ENCODE measurements around the gene CALML5.

The CALML5 gene

GRCh38 chr10:5500910-5501309 is 1.5 kb upstream of the CALML5 start:
- DNase-seq (ENCODE audit: low spot score) = no peak

DNA sequence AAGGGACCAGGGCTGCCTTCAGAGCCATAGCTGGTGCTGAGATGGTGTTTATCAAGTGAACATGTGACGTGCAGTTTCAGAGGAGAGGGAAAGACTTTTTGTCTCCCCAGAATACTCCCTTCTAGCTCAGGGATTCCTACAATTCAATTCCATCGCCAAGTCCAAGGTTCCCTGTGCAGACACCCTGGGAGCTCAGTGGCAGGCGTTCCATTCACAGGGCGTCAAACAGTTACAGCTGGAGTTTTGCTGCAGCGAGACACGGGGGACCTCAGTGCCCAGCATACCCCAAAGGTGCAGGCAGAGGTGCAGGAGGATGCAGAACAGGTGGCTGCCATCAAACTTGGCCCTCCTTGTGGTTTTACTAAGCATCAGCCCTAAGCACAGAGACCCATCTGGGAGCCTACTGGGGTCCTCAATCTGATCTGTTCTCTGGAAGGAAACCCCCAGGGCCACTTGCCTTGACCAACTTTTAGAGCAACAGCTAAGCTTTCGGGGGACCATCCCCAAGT is 846 bp upstream of the CALML5 start:
- DNase-seq (ENCODE audit: low spot score) = no peak

DNA sequence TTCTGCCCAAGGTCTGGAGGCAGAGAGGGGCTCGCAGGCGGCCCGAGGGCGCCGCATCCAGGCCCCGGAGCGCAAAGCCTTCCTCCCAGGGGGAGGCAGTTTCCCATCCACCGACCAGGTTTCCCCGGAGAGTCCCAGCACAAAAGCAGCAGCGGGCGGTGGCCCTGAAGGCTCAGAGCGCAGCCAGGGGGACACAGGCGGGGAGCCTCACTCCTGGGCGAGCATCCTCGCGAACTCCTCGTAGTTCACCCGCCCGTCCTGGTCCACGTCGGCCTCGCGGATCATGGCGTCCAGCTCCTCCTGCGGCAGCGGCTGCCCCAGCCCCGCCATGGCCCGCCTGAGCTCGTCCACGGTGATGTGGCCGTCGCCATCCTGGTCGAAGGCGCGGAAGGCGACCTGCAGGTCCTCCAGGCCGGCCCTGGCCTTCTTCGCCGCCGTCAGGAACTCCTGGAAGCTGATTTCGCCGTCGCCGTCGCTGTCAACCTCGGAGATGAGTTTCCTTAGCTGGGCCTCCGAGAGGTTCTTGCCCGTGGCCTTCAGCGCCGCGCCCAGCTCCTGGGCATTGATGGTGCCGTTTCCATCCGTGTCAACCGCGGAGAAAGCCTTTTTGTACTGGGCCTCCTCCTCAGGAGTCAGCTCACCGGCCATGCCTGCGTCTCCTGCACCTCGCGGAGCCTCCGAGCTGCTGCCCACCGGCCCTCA is 428 bp downstream of the CALML5 start:
- no peak for DNase-seq (ENCODE audit: low spot score)

DNA sequence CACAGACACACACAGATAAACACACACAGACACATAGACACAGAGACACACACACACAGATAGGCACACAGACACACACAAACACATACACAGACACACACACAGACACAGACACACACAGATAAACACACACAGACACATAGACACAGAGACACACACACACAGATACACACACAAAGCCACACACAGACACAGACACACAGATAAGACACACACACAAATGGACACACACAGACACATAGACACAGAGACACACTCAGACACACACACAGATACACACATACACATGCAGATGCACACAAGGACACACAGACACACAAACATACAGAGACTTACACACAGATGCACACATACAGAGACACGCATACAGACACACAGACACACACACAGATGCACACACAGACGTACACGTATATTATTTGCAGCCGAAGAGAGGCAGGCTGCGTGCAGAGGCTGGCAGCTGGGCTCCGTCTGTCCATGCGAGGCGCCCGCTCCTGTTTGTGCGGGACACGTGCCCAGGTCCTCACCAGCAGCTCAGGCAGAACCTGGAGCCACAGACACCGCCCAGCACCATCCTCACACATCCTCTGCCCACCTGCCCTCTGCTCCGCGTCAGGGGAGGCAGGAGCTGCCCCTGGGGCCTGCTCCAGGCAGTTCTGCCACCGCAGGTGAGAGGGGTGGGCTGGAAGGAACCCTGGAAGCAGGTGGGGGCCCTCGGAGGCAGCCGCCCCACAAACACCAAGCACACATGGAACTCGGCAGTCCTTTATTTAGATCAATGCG is 1.2 kb downstream of the CALML5 start:
- DNase-seq (ENCODE audit: low spot score) = no peak

DNA sequence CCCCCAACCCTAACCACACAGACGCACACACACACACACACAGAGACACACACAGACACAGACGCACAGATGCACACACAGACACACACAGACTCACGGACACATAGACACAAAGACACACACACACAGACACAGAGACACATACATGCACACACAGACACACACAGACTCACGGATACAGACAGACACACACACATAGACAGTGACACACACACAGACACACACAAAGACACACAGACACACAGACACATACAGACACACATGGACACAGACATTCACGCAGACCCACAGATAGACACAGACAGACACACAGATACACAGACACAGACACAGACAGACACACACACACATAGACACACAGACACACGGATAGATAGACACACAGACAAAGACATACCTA is 2.1 kb downstream of the CALML5 start:
- no peak for DNase-seq (ENCODE audit: low spot score)

DNA sequence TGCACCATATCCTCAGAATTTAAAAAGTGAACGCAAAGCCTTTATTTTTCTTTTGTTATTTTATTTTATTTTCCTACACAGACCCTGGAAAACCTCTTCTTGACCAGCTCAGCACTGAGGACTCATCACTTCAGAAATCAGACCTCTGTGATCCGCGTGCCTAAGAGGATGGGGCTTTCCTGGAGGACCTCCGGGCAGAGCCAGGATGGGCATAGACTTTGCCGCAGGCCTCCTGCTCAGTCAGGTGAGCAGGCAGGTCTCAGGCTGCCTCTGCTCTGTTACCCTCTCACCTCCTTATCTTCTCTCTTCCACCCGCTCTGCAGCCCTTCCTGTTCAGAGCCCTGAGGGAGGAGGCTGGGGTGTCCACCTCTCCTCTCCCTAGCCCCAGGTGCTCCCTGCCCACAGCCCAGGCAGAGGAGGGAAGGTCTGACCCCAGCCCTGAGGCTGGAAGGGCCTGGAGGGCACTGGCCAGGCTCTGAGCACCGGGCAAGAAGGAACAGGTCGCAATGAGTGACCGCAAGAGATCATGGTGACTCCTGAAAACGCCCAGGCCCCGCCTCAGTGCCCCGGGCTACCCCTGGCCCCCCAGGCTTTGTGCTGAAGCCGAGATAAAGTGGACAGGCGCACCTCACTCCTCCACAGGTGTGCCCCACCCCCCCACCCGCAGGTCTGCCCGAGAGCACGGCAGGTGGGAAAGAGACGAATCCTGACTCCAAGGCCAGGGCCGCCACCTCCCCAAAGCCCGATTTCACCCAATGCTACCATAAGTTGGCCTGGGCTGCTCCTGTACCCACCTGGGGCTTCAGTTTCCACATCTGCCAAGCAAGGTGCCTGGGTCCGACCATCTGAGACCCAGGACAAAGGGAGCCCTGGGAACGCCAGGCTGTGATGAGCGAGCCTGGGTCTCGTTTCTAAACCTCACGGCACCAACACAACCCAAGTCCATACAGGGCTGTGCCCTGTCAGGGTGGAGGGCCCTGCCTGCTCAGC is 2.8 kb downstream of the CALML5 start:
- no peak for DNase-seq (ENCODE audit: low spot score)

GRCh38 chr10:5494611-5495010 is 4.8 kb downstream of the CALML5 start:
- DNase-seq (ENCODE audit: low spot score) = no peak

DNA sequence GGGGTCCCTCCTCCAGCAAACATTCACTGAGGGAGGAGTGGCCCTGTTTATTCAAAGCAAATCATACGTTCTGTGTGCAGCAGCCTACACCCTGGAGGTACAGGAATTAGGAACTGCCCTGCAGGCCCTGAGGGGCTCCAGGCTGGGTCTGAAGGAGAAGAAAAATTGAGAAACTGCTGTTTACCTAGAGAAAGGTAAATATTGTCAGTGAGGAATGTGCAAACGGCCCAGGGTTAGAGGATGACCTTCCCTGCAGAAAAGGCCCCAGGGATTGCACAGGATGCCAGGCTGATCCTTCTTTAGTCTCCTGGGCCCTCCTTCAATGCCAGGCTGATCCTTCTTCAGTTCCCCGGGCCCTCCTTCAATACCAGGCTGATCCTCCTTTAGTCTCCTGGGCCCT is 5.7 kb downstream of the CALML5 start:
- no peak for DNase-seq (ENCODE audit: low spot score)

DNA sequence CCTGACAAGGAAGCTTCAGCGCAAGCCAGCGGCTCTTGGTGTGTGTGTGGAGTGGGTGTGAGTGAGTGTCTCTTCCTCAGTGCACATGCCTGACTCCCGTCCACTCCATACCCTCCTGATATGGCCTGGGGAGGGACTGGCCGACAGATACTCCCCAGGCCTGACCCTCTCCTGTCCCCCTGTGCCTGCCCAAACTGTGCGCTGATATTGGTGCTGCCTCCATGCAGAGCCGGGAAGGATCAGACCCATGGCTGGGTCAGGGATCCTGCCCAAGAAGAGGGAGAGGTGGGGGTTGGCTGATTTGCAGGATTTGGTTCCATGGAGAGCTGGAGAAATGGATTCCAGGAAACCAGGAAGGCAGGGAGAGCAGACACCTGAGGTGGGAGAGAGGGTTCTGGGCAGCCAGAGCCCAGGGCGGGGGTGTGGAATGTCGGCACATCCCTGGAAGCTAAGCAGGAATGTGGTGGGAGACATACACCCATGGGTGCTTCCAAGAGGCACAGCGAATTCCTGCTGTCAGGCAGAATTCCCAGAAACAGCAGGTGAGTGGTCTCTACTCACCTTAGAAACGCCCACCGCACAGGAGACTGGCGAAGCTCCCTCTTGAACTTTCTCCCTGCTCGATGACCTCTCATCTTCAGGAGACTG is 6.3 kb downstream of the CALML5 start:
- no peak for DNase-seq (ENCODE audit: low spot score)

- no peak for DNase-seq (ENCODE audit: low spot score)
Observed at GRCh38 chr10:5492322-5492855, 7.0 kb downstream of the CALML5 start.

DNA sequence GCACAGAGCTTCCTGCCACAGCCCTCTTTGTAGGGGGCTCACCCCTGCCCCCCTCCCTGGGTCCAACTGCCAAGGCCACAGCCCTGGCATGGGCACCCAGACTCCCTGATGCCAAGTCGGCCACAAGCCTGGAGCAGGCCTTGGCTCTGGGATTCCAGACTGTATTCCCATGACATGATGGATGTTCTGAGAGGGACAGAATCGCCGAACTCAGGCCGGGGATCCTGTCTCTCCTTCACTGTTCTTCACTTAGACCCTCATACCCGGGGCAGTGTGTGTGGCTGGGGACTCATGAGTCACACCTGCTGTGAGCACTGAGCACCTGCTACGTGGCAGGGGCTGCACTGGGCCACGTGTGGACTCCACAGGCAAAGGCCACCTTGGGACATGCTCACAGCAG is 7.9 kb downstream of the CALML5 start:
- no peak for DNase-seq (ENCODE audit: low spot score)

GRCh38 chr10:5490698-5491464 is 8.5 kb downstream of the CALML5 start:
- DNase-seq (ENCODE audit: low spot score) = no peak

- no peak for DNase-seq (ENCODE audit: low spot score)
Observed at GRCh38 chr10:5490032-5490431, 9.3 kb downstream of the CALML5 start.

GRCh38 chr10:5488272-5489161 is 10.9 kb downstream of the CALML5 start:
- no peak for DNase-seq (ENCODE audit: low spot score)

GRCh38 chr10:5486853-5487235 is 12.5 kb downstream of the CALML5 start:
- DNase-seq (ENCODE audit: low spot score) = no peak

GRCh38 chr10:5485948-5486852 is 13.2 kb downstream of the CALML5 start:
- DNase-seq (ENCODE audit: low spot score) = no peak

- DNase-seq (ENCODE audit: low spot score) = no peak
Observed at GRCh38 chr10:5485290-5485689, 14.1 kb downstream of the CALML5 start.

DNA sequence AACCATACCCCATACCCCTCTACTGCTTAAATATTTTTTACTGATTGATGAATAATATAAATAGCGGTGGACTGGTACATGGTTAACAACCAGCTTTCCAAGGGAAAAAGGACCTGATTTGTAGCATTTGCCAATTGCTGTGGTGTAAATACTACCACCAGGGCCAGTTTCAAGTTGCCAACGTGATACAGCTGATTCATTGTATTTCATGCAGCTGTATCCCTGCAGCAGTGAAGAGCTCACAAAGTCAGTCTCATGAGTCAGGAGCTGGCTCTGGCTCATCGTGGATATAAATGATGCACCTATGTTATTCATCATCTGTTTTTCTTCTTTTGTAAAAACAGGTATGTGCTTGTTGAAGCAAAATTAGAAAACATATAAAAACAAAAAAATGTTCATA is 15.2 kb downstream of the CALML5 start:
- peak; percentile 40 for DNase-seq (ENCODE audit: low spot score)

GRCh38 chr10:5482016-5482415 is 17.4 kb downstream of the CALML5 start:
- DNase-seq (ENCODE audit: low spot score) = no peak

Data from AG08396 (cell line).